Mesothelial cell of epicardium (in vitro differentiated cells): Measurements from ENCODE around the gene AGAP3. TPM values are rescaled to one million over a fixed set of nuclear protein-coding genes. Genes with fewer than 3 reads are reported as not detected.

ENCODE experiments used
- DNase-seq, 2 experiments: peaks; one replicate each; pipeline ENCODE4 v3.0.0; 2021; ENCODE audit warnings: low spot score in 2 of 2; ENCODE audit not compliant: unreplicated experiment in 2 of 2
- H3K27ac Mint-ChIP-seq: 2 replicates; pipeline ENCODE4 v1.8.0; 2021; ENCODE audit warnings: mixed read lengths
- H3K27me3 Mint-ChIP-seq: 2 replicates; pipeline ENCODE4 v1.8.0; 2021; ENCODE audit warnings: low read depth, mixed read lengths
- H3K36me3 Mint-ChIP-seq: 2 replicates; pipeline ENCODE4 v1.8.0; 2021; ENCODE audit warnings: mixed read lengths
- H3K4me1 Mint-ChIP-seq: 2 replicates; pipeline ENCODE4 v1.8.0; 2021; ENCODE audit warnings: mixed read lengths
- H3K4me3 Mint-ChIP-seq: 2 replicates; pipeline ENCODE4 v1.8.0; 2021; ENCODE audit warnings: mild to moderate bottlenecking, moderate library complexity, mixed read lengths
- H3K9me3 Mint-ChIP-seq: 2 replicates; pipeline ENCODE4 v1.8.0; 2021; ENCODE audit warnings: mixed read lengths
- CTCF ChIP-seq: fragments of 200-600 bp; sonication (generic); IDR thresholded peaks from one replicate; pipeline ENCODE4 v1.5.0; 2021; ENCODE audit warnings: antibody characterized with exemption; ENCODE audit not compliant: unreplicated experiment
- total RNA-seq: library from RNA; stranded (reverse); gene quantifications from 3 replicates; pipeline ENCODE4 v1.2.1, GENCODE V29; 2021

The AGAP3 gene
- total RNA-seq, 1 donor from 2014 or later = 134 TPM

- Mint-ChIP-seq H3K36me3 (peaks cover 30% of the 10 kb centered on the region), H3K27ac (peak overlapping the region; percentile 43), H3K27me3 (peaks cover 2% of the 10 kb centered on the region), H3K4me3 (peak overlapping the region; percentile 61), H3K4me1 (peaks cover 17% of the 10 kb centered on the region), H3K9me3 (no peaks in the 10 kb centered on the region)
- no peak for DNase-seq
- TF ChIP-seq CTCF = no peak
Observed at GRCh38 chr7:151125846-151126481, 39.7 kb downstream of the AGAP3 start.

GRCh38 chr7:151126491-151127137, 40.3 kb downstream of the AGAP3 start:
- Mint-ChIP-seq H3K4me3 (peak overlapping the region; percentile 30), H3K27ac (no peak overlapping the region), H3K9me3 (no peaks in the 10 kb centered on the region), H3K36me3 (peaks cover 28% of the 10 kb centered on the region), H3K27me3 (peaks cover 2% of the 10 kb centered on the region), H3K4me1 (peaks cover 17% of the 10 kb centered on the region)
- DNase-seq = no peak
- TF ChIP-seq CTCF = no peak

GRCh38 chr7:151128144-151128543, 41.9 kb downstream of the AGAP3 start:
- no peak overlapping the region for H3K4me3 Mint-ChIP-seq
- peaks cover 17% of the 10 kb centered on the region for H3K4me1 Mint-ChIP-seq
- TF ChIP-seq CTCF = no peak
- no peak for DNase-seq
- no peak overlapping the region for H3K27ac Mint-ChIP-seq
- H3K9me3 Mint-ChIP-seq = no peaks in the 10 kb centered on the region
- peaks cover 2% of the 10 kb centered on the region for H3K27me3 Mint-ChIP-seq
- H3K36me3 Mint-ChIP-seq = peaks cover 35% of the 10 kb centered on the region

GRCh38 chr7:151128716-151129115, 42.4 kb downstream of the AGAP3 start:
- H3K27me3 Mint-ChIP-seq = peaks cover 2% of the 10 kb centered on the region
- no peaks in the 10 kb centered on the region for H3K9me3 Mint-ChIP-seq
- no peak for DNase-seq
- H3K36me3 Mint-ChIP-seq = peaks cover 32% of the 10 kb centered on the region
- H3K4me3 Mint-ChIP-seq = no peak overlapping the region
- TF ChIP-seq CTCF = no peak
- H3K4me1 Mint-ChIP-seq = peaks cover 15% of the 10 kb centered on the region
- H3K27ac Mint-ChIP-seq = no peak overlapping the region

GRCh38 chr7:151129117-151129959, 43.1 kb downstream of the AGAP3 start:
- Mint-ChIP-seq H3K27me3 (peaks cover 2% of the 10 kb centered on the region), H3K4me1 (peaks cover 10% of the 10 kb centered on the region), H3K9me3 (no peaks in the 10 kb centered on the region), H3K36me3 (peaks cover 26% of the 10 kb centered on the region), H3K27ac (no peak overlapping the region), H3K4me3 (no peak overlapping the region)
- TF ChIP-seq CTCF = no peak
- no peak for DNase-seq
